Measurements from ENCODE around the gene ANKRD33B.
"Not testable (repeated sequence)": the region's sequence is repeated elsewhere in the genome, so short reads cannot be mapped to it uniquely, and the experiment has no call there.

ANKRD33B gene

DNA sequence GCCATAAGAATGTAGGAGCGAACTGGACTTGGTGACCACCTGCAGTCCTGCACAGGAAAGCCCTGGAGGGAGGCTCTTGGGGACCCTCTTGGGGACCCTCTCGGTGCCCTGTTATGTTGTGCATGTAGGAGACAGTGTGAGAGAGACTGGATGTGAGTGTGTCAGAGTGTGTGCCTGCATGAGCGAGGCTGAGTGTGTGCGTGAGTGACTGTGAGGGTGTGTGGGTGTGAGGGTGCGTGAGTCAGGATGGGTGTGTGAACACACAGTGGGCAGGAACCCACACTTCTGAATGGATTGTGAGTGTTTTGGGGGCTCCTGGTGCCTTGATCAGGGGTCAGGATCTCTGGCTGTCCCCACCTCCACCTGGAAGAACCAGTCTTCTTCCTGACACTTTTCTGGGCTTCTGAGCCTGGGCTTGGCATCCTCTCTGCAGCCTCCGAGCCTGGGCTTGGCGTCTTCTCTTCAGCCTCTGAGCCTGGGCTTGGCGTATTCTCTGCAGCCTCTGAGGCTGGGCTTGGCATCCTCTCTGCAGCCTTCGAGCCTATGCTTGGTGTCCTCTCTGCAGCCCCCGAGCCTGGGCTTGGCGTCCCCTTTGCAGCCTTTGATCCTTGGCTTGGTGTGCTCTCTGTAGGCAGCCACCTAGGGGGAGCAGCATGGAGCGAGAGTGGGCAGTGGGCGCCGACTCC lies 25.6 kb upstream of the ANKRD33B start:
- DNase-seq, result no peak

DNA sequence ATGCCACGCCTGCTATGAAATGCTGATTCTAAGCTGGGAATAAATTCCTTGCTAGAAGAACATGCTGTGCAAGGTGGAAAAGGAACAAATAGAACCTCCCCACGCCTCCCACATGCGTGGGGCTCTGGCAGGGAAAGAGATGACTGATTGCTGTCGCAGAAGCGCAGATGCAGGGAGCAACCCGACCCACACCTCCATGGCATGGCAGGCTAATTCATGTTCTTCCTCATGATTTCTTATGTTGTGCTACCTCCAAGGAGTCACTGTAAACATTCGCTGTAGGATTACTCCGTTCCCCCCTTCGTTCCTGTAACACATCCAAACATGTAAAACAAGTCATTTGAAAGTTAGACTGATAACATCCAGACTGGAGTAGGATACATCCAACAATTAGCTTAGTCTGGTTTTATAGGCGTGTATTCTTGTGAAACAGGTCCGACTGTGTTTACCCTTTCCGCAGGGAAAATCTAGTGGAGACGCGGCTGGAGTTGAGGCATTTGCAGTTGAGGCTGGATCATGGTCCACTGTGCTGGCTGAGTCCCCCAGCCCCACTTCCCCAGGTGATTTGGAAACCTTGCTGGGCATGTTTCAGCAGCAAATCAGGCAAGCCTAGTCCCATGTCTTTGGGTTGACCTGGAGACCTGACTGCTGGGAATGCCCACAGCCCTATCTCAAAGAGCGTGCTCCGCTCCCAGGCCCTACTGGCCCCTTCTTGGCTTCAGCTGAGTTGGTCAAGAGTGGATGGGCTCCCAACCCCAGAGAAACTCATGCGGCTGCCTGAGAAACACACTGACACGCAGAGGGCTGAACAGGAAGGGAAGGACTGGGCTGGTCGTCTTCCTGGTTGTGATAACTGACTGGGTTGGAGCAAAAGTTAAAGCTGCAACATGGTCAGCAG lies 24.8 kb upstream of the ANKRD33B start:
- DNase-seq, result no peak

DNA sequence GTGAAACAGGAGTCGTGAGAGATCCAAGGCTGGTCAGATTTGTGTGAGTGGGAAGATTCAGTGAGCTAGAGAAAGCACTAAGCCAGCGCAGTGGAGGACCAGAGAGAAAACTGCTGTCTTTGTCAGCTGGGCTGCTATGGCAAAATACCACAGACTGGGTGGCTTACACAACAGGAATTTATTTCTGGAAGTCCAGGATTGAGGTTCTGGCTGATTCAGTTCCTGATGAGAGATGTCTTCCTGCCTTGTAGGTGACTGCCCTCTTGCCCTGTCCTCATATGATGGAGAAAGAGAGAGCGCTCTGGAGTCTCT lies 24.2 kb upstream of the ANKRD33B start:
- DNase-seq, result no peak

- DNase-seq, result no peak
These were observed 23.8 kb upstream of the ANKRD33B start for GRCh38 chr5:10540036-10540544.

DNA sequence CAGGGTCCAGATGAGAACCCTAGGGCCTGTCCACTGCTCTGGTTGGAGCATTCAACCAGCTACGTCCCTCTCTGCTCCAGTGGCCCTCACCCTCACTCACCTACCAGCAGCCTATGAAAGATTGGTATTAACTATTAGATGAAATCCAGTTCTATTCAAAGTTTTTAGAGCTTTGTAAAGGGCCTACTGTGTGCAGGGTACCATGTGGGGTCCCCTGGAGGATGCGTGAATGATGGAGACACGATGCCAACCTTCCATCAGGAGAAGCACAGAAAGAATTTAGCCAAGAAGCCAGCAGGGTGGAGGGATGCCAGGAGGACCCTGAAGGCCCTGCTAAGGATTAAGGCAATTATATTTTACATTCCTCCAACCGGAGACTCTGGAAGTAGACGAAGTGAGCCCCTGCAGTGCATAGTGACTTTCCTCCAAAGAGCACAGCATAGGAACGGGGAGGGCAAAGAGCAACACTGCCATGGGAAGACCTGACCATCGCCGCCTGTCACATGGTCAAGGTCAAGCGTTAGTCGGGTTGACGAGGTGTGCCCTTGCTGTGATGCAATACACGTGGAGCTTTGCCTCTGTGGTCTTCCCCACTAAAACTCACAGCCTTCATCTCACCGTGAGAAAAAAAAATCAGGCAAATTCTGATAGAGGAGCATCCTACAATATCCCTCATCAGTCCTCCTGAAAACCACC lies 22.8 kb upstream of the ANKRD33B start:
- DNase-seq, result no peak

- no peak for DNase-seq
These were observed 21.8 kb upstream of the ANKRD33B start for GRCh38 chr5:10542055-10542550.

- DNase-seq, result no peak
These were observed 20.3 kb upstream of the ANKRD33B start for GRCh38 chr5:10543585-10544040.

DNA sequence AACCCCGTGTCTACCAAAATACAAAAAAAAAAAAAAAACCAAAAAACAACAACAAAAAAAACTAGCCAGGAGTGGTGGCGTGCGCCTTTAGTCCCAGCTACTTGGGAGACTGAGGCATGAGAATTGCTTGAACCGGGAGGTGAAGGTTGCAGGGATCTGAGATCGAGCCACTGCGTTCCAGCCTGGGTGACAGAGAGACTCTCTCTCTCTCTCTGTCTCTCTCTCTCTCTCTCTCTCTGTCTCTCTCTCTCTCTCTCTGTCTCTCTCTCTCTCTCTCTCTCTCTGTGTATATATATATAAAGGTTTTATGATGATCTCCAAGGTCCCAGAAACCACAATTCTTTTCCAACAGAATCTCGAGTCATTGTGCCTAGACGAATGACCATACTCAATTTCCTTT lies 18.8 kb upstream of the ANKRD33B start:
- DNase-seq, result no peak

DNA sequence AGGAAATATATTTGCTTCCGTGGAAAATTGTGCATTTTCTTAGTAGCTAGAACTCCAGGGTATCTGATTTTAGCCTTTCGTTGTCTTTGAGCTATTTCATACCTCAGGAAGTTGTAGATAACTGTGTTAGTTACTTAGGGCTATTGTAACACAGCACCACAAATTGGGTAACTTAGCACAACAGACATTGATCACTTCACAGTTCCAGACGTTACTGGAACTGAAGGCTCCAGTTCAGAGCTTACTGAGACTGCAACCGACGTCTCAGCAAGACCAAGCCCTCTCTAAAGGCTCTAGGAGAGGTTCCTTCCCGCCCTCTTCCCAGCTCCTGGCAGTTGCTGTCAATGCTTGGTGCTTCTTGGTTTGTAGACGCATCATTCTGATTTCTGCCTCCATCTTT lies 17.7 kb upstream of the ANKRD33B start:
- DNase-seq, result no peak

DNA sequence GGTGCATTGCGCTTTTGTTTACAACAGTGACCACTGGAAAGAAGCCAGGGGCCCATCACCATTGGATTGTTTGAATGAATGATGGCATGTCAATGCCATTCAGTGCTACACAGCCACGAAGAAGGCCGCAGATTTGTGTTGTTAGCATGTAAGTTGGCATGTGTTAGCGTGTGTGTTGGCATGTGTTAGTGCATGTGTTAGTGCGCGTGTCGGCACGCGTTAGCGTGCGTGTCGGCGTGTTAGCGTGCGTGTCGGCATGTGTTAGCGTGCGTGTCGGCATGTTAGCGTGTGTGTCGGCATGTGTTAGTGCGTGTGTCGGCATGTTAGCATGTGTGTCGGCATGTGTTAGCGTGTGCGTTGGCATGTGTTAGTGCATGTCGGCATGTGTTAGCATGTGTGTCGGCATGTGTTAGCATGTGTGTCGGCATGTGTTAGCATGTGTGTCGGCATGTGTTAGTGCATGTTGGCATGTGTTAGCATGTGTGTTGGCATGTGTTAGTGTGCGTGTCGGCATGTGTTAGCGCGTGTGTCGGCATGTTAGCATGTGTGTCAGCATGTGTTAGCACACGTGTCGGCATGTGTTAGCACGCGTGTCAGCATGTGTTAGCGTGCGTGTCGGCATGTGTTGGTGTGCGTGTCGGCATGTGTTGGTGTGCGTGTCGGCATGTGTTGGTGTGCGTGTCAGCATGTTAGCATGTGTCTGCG lies 15.3 kb upstream of the ANKRD33B start:
- no peak for DNase-seq

GRCh38 chr5:10549123-10549514 lies 14.8 kb upstream of the ANKRD33B start:
- not testable (repeated sequence) for DNase-seq

- no peak for DNase-seq
These were observed 13.5 kb upstream of the ANKRD33B start for GRCh38 chr5:10550222-10550995.

- no peak for DNase-seq
These were observed 12.1 kb upstream of the ANKRD33B start for GRCh38 chr5:10551782-10552138.

DNA sequence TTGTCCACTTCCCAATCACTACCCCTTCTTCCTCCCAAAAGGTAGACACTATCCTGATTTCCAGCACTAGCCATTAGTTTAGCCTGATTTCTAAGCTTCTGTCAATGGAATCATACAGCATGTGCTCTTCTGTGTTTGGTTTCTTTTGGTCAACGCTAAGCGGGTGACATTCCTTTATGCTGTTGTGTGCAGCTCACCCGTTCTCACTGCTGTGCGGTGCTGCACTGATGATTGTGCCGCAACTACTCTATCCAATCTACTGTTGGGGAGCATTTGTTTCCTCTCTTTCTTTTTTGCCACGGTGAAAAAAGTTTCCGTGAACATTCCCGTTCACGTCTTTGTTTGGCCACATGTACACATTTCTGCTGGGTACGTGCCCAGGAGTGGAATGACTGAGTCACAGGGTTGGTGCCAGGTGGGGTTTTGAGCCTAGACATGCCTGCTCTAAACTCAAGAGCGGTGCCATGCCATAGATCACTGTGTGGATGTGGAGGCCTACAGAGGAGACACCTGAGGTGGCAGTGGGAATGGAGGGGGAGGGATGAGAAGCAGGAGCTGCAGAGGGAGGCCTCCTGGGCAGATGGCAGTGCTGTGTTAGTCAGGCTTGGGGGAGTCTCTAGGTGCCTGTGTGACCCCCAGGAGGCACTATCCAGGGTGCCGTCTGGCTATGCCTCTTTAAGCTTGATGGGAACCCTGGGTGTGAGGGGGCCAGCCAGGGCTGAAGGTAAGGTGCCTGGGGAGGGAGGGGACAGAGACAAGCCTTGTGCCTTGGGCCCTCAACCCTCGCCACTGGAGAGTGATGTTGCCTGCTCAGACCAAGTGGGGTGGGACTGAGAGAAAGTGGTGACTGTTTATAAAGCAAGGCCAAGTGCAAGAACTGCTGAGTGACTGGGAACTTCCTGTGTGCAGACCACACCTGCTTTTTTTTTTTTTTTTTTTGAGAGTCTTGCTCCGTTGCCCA lies 11.4 kb upstream of the ANKRD33B start:
- no peak for DNase-seq

- no peak for DNase-seq
These were observed 10.4 kb upstream of the ANKRD33B start for GRCh38 chr5:10553476-10553875.

GRCh38 chr5:10555277-10555684 lies 8.6 kb upstream of the ANKRD33B start:
- DNase-seq, result peak; percentile 53

DNA sequence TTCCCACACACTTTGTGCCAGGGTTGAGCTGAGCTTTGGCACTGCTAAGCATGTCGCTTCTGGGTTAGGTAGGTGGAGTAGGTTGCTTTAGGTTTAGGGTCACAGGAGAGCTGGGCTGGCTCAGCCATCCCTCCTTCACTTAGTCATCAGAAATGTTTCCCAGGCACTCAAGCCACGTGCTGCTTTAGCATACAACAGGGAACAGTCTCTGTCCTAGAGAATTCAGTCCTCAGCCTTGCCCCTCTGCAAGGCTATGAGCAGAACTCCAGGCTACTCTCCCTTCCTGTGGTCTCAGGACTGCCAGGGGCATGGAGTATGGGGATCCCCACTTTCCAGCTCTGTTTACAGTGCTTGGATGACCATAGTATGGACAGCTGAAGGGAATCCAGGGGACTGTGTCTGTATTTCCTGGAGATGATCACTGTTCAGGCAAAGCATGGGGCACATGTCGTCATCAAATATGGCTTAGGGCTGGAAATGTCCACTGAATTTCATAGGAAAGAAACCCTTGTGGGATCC lies 7.5 kb upstream of the ANKRD33B start:
- DNase-seq, result peak; percentile 64

DNA sequence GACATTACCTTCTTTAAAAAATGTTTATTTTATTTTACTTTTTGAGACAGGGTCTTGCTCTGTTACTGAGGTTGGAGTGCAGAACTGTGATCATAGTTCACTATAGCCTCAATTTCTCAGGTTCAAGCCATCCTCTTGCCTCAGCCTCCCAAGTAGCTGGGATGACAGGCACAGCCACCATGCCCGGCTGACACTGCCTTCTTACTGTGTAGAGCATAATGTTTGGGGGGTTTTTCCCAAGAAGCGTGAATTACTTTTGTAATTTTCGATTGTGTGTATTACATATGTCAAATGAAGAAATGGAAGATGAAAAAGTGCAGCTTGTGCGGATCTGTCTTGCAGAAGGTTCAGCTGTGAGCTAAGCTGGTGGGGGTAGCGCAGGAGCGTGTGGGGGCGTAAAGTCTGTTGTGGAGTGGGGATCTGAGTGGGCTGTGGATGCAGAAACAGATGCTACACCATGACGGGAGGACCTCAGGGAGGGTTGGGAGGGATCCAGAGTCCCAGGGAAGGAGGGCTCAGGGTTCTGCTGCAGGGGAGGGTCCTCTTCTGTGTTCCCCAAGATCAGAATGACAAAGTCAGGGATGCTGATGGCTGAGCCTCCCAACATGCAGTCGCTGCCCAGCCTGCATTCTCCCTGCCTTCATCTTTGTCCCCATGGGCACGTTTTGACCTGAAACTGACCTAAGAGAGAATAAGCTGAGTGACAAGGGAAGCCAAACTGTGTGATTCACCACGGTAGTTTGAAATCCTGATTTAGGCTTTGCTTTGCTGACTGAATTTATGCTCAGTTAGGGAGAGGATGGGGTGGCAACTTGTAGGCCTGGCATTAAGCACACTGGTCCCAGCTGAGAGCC lies 6.8 kb upstream of the ANKRD33B start:
- no peak for DNase-seq

DNA sequence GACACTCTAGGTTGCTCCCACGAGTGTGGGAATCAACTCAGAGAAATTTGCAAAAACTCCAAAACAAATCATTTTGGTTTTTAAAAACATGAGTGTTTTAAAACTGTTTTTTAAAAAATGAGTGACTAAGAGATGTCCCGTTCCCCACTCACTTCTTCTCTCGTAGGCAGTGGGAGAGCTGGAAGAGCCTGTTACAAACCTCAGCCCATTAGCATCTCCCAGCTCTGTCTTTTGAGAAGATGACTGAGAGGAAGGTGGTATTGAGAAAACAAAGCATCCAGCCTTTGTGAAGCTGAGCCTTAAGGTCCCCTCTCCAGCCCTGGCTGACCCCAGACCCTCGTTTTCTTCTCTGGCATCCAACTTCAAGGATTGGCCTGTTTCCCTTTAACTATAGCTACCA lies 4.7 kb upstream of the ANKRD33B start:
- DNase-seq, result no peak

DNA sequence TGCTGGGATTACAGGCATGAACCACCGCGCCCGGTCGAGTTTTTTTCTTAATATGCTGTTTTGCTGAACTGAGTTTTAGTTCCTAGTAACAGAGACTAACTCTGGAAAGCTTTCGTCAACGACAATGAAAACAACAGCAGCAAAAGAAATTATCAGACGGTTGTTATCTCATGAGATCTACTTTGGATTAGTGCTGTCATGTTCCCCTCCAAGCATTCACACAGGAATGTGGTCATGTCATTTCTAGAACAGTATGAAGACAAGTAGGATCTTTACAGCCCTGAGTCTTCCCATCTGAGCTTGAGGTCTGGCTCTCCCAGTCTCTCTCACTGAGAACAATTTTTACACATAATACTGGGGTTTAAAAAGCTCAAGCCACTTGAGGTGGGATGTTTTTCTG lies 4.0 kb upstream of the ANKRD33B start:
- no peak for DNase-seq

Data from HCEC 1CT (cell line).